GM18505 (cell line): ENCODE measurements around the gene GLI2.

Experiments
- ATAC-seq: cut with Tn5 transposase; IDR thresholded peaks from one replicate; pipeline ENCODE4 v1.9.1; 2021; ENCODE audit not compliant: unreplicated experiment
- POLR2A ChIP-seq: IDR thresholded peaks from 4 replicates; pipeline ENCODE4 v1.6.1; 2011; ENCODE audit warnings: borderline replicate concordance; ENCODE audit not compliant: insufficient read depth, insufficient read length; ENCODE audit errors: extremely low read depth

Gene GLI2

DNA sequence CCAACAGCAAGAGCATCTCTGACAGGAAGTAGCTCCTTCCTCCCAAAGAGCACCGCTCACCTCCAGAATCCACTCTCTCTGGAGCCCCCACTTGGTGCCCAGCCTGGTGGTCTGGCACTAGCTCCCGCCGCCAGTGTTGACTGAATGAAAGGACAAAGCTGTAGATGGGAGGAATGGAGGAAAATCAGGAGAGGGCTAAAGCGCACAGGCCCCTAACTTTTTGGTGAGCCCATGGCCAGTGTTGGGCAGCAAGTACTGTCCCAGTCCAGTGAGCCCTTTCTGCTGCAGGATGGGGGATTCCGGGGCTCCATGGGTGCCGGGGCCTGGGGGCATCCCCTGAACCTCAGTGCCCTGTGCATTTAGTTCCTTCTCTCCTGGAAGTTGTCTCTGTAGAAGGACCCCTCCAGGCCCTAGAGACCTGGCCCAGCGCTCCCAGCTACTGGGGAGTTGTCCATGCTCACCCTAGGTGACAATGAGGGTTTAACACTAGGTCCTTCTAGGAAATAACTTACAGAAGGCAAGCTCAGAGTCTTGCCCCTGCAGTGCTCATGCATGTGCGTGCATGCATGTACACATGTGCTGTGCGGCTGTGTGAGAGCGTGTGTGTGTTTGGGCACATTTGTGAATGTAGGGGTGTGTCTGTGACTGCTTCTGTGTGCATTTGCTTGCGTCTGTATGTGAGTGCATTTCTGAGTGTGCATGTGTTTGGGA lies 33.6 kb downstream of the GLI2 start:
- no peak for TF ChIP-seq POLR2A
- ATAC-seq: no peak

DNA sequence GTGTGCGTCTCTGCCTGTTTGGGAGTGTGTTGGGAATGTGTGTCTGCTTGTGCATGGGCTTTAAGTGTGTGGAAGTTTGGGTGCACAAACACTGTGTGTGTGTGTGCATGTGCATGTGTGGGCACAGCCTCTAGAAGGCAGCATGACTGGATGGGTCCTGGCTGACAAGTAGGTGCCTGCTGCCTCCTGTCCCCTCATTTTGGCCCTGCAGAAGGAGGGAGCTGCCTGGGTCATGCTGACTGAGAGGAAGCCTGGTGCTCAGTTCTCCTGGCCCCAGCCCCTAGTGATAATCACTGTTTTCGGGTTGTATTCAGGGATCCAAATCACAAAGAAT lies 34.1 kb downstream of the GLI2 start:
- no peak for ATAC-seq
- no peak for TF ChIP-seq POLR2A

DNA sequence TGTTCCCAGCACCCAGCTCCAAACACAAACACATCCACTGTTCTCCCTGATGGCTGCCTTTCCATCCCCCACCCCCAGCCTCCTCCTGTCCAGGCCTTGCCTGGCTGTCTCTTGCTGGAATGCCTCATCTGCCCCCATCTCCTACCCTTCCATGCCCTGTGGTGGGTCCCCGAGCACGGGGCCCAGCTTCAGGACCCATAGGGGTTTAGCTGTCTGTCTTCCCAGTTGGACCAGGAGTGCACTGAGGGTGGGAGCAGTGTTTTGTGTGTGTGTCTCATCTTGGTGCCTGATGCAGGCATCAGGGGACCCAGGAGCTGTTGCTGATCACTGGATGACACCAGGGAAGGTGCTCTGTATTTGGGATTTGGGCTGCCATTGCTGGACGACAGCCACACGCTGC lies 34.5 kb downstream of the GLI2 start:
- no peak for TF ChIP-seq POLR2A
- no peak for ATAC-seq

DNA sequence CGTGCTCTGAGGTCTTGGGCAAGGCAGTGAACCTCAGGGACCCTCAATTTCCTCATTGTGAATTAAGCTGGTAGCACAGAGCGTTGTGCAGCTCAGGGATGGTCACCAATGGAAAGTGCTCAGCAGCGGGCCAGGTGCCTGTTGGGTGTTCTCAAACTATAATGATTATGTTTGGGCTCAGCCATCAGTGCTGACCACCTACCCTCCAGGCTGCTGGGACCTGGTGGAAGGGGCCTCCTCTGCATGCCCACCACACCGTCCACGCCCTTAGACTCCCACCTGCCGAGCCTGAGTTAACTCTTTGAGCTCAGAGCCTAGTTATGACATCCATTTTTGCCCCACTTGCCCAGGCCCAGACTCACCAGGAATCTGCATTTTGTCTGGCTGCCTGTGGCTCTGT lies 35.0 kb downstream of the GLI2 start:
- TF ChIP-seq POLR2A: no peak
- no peak for ATAC-seq

DNA sequence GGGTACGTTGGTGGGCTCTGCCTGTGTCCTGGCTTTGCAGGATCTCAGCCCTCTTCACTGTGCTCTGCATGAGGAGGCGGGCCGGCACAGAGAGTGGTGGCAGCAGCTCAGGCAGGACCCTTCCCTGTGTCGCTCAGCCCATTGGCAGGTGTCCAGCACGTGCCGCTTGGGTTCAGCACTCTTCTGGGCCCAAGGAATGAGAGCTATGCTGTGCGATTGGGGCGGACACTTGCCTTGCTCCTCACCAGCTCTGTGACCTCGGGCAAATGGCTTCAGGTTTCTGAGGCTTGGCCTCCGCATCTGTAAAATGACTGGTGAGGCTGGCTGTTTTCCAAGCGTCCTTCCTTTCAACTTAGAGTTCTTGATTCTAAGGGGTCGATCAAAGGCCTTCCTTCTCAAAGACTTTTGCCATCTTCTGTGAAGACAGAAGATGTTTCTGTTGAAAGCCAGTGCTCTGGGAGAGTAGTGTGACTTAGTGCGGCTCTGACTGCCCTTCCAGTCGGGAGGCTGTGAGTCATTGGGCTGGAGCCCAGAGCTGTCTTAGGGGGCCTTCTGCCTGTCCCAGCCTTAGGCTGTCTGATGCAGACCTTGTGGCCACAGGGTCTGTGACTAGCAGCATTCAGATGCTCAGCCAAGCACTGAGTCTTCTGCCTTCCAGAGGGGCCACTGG lies 35.6 kb downstream of the GLI2 start:
- ATAC-seq: no peak
- no peak for TF ChIP-seq POLR2A

DNA sequence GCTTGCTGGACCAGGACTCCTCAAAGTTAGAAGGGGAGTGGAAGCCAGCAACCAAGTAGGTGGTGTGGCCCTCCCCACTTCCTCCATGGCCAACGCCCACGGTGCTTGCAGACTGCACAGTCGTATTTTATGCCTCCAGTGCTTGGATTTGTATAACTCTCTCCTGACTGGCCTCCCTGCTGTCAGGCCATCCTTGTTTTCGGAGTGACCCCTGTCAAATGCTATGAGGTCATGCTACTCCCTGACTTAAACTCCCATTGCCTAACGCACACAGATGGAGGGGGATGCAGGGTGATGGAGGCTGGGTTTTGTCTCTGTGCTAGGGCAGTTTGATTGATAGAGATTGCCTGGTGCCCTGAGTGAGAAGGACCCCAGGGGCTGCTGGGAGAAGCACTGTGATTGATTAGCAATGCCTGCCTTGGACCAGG lies 36.1 kb downstream of the GLI2 start:
- TF ChIP-seq POLR2A: no peak

DNA sequence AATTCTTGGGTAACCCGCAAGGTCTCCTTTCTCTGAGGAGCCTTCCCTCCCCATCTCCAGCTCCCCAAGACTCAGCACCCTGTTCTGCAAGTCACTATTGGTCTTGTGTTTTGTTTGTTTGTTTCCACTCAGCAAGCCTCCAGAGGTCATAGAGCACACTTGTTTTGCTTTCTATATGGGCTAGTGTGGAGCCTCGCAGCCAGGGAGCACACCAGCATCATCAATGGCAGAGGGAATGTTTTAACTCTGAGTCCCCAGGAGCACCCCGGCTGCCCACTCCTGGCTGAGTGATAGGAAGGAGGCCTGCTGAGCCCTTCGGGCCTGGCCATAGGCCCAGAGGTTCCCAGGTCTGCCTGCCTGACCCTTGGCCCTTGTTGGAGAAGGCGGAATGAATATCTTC lies 36.6 kb downstream of the GLI2 start:
- no peak for ATAC-seq
- no peak for TF ChIP-seq POLR2A

More for the DNA sequence above, 36.1 kb downstream of the GLI2 start:
- ATAC-seq: no peak

DNA sequence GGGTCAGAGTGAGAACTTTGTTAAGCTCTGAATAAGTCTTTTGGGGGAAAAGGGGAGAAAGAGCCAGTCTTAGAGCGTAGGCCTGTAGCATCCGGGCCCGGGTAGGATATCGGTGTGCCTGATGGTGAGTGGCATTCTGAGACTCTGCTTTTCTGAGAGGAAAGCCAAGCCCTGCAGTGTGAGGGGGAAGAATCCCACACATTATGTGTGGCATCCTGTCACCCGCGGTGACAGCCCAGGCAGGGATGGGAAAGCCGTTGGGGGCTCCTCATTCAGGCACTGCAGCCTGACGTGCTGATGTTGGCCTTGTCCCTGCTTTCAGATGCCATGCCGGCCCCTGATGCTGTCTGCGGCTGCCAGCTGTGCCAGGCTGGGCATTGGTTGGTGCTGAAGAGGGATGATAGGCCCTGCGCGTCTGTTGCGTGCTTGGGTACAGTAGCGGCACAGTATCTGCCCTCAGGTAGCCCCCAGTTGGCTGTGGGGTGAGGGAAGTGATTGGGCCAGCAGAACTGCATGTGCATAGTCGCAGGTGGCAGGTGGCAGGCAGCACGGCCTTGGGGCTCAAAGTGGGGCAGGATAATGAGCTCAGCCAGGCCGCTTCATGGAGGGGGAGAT lies 37.6 kb downstream of the GLI2 start:
- no peak for ATAC-seq
- TF ChIP-seq POLR2A: no peak

DNA sequence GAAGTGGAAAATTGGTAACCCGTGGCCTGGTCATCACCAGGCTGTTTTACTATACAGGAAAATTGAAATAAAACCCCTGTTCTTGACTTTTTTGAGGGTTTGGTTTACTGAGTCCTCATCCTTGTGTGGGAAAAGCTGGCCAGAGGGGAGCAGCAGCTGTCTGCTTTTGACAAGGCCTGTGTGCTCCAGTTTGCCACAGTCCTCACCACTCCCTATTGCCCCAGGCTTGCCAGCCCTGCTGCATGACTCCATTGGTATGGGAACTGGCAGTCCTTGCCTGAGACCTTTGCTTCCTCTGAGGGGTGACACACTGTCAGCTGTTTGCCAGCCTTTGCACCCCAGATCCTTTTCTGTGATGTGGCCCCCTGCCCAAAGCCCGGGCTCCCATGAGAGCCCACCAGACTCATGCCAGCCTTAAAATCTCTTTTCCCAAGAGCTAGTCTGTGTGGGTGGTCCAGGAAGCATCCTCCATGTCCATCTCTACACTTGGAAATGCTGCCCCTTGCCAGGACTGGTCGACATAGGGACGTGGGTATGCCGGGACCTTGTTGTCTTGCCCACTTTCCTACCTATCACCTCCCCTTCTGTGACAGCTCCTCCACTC lies 39.0 kb downstream of the GLI2 start:
- no peak for TF ChIP-seq POLR2A
- ATAC-seq: no peak

DNA sequence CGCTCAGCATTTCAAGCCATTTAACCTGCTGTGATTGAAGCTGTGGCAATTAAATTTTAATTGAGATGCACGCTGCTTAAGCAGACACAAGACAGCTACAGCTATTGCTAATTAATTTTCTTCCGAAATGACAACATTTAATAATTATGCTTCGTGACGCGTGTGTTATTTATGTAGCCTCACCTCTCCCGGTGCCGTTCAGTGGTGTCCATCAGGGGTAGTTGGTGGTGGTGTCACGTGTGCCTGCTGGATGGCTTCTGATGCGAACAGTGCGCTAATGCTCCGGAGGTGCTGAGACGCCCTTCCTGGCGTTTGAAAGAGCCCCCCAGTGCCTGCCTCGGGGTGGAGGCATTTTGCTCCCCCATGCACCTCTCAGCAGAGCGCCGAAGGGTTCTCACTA lies 39.5 kb downstream of the GLI2 start:
- no peak for TF ChIP-seq POLR2A

DNA sequence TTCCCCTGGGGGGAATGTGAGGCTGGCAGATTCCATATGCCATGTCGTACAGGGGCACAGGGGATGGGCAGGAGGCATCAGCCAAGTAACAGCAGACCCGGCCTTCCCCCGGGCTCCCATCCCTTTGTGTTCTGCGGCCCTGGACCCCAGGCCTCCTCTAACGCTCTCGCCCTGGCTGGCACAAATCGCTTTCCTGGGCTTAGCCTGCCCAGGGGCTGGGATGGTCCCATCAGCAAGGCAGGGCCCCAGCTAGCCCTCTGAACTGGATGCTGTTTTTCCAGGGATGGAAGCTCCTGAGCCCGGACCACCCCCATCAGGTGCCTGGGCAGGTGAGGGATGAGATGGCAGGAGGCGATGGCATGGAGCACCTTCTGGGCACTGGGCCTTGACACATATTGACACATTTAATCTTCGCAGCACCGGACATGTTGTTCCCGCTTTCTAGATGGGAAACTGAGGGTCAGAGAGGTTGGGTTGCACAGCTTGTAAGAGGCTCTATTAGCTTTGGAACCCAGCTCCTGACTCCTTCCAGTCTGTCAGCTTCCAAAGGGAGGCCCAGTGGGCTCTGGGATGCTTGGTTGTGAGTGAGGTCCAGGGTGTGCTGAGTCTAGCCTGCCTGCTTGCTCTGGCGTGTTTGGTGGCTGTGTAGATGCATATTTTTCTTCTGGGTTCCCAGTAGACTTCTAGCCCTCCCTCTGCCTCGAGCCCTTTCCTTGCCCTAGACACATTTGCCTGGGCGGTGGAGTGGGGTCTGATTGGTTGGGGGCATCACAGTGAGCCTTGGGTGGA lies 40.3 kb downstream of the GLI2 start:
- no peak for TF ChIP-seq POLR2A
- ATAC-seq: no peak

More for the DNA sequence above, 39.5 kb downstream of the GLI2 start:
- no peak for ATAC-seq

DNA sequence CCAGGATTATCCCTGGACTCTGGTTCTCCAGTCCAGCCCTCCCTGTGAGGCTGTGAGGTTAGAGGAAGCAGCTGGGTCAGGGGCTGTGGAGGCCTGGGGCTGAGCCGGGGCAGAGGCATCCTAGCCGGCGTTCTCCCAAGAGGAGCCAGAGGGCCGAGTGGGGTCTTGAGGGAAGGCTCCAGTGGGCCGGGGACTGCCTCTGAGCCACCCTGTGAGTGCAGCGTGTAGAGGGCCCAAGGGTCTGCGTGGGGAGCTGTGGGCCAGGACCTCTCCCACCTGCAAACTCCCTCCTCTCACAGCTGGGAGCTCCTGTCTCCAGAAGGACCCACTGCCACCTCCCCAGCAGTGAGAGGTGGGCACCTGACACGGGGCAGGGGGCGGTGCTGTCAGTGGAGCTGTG lies 41.0 kb downstream of the GLI2 start:
- ATAC-seq: no peak
- TF ChIP-seq POLR2A: no peak

DNA sequence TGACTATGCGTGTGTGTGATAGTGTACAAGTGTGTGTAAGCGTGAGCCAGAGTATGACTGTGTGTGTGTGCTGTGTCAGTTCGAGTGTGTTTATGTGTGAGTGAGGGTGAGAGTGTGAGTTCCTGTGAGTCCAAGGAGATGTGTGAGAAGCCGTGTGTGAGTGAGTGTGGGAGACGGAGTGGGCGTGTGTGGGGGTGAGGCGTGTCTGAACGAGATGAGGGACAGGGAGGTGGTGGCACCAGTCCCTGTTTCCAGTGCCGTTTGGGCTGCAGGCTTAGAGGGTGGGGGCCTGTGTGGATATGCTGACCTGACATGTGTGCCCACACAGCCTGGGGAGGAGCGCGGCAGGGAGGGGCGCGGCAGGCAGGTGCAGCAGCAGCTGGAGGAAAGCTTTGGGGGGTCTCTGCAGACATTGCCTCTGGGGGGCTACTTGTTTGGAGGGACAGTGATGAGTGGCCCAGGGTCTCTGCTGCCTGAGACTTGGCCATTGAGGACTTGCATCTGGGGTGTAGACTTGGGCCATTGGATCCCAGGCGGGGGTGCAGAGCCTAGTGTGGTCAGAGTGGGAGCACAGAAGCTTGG lies 41.6 kb downstream of the GLI2 start:
- no peak for TF ChIP-seq POLR2A
- no peak for ATAC-seq
